Measurements from ENCODE around the gene PCDHA1.

DNA sequence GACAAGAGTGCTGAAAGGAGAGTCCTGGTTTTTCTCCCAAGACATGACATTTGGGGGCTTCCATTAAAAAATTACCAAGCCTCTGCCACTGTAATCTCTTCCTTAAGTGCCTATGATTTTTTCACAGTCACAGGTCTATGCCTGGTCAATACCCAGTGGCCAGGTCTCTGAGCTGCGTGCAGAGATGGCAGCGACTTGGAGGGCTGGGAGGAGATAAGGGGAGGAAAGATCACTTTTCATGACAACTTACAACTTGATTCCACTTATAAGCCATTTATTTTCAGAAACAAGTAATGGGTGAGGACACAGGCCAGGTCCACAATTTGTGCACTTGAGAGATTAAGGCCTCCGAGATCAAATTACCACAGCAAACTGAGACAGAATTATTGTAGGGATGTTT lies 178.4 kb downstream of the PCDHA1 start:
- TF ChIP-seq ISL1 (CRISPR knock-in tag; IDR thresholded peaks at IDR 0.05) (peak; percentile 86), TOX (CRISPR knock-in tag; IDR thresholded peaks at IDR 0.05; ENCODE audit: borderline replicate concordance) (no peak), ZFP30 (CRISPR knock-in tag; IDR thresholded peaks at IDR 0.05) (no peak), TCF4 (CRISPR knock-in tag; IDR thresholded peaks at IDR 0.05; ENCODE audit: borderline replicate concordance) (no peak), ZFP3 (CRISPR knock-in tag; IDR thresholded peaks at IDR 0.05) (no peak), ZNF70 (CRISPR knock-in tag; IDR thresholded peaks at IDR 0.05) (no peak), ARNTL (CRISPR knock-in tag; IDR thresholded peaks at IDR 0.05; ENCODE audit: borderline replicate concordance, low read depth) (no peak), PPARA (CRISPR knock-in tag; IDR thresholded peaks at IDR 0.05; ENCODE audit: borderline replicate concordance) (no peak), PATZ1 (CRISPR knock-in tag; IDR thresholded peaks at IDR 0.05; ENCODE audit: borderline replicate concordance) (no peak), OSR1 (CRISPR knock-in tag; IDR thresholded peaks at IDR 0.05) (no peak)
- TF ChIP-seq, protein P1, sequence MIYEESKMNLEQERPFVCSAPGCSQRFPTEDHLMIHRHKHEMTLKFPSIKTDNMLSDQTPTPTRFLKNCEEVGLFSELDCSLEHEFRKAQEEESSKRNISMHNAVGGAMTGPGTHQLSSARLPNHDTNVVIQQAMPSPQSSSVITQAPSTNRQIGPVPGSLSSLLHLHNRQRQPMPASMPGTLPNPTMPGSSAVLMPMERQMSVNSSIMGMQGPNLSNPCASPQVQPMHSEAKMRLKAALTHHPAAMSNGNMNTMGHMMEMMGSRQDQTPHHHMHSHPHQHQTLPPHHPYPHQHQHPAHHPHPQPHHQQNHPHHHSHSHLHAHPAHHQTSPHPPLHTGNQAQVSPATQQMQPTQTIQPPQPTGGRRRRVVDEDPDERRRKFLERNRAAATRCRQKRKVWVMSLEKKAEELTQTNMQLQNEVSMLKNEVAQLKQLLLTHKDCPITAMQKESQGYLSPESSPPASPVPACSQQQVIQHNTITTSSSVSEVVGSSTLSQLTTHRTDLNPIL (CRISPR knock-in tag; IDR thresholded peaks at IDR 0.05; ENCODE audit: low read depth), result no peak
- TF ChIP-seq, protein P2, sequence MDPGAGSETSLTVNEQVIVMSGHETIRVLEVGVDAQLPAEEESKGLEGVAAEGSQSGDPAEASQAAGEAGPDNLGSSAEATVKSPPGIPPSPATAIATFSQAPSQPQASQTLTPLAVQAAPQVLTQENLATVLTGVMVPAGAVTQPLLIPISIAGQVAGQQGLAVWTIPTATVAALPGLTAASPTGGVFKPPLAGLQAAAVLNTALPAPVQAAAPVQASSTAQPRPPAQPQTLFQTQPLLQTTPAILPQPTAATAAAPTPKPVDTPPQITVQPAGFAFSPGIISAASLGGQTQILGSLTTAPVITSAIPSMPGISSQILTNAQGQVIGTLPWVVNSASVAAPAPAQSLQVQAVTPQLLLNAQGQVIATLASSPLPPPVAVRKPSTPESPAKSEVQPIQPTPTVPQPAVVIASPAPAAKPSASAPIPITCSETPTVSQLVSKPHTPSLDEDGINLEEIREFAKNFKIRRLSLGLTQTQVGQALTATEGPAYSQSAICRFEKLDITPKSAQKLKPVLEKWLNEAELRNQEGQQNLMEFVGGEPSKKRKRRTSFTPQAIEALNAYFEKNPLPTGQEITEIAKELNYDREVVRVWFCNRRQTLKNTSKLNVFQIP (CRISPR knock-in tag; IDR thresholded peaks at IDR 0.05; ENCODE audit: borderline replicate concordance, low read depth), result no peak

All from SK-N-SH treated with all-trans-retinoic acid at 6 μM for 48 hours (cell line).